ENCODE data around the gene CDK15.

- no peak for TF ChIP-seq CTCF (IDR thresholded peaks at IDR 0.05; ENCODE audit: insufficient read depth, low read length, poor library complexity, severe bottlenecking)
- TF ChIP-seq EZH2phosphoT487 (conservative IDR thresholded peaks at IDR 0.05; ENCODE audit: low read length) = no peak
Measured at GRCh38 chr2:201907563-201907881, 101.2 kb downstream of the CDK15 start.

Data from SU-DHL-6 (cell line).